Right lobe of liver (tissue), 6 donors: Measurements from ENCODE around the gene NUCB1. TPM values are rescaled to one million over a fixed set of nuclear protein-coding genes. Genes with fewer than 3 reads are reported as not detected.
"Not testable (repeated sequence)": the region's sequence is repeated elsewhere in the genome, so short reads cannot be mapped to it uniquely, and the experiment has no call there.

Experiments
- ATAC-seq, 4 donors: fragments of 200-7000 bp; cut with Tn5 transposase; one replicate each; pipeline ENCODE4 v1.9.1; 2020; ENCODE audit warnings: mild to moderate bottlenecking in 4 of 4, moderate library complexity in 4 of 4
- DNase-seq, 3 donors: peaks; one replicate each; pipeline ENCODE4 v3.0.0-alpha.2; 2020
- H3K27ac ChIP-seq, 3 donors: fragments of 200-600 bp; one replicate each; pipeline ENCODE4 v1.8.0; 2022
- H3K27me3 ChIP-seq, 2 donors: fragments of 200-600 bp; one replicate each; pipeline ENCODE4 v1.8.0; 2022
- H3K36me3 ChIP-seq, 4 donors: fragments of 200-600 bp; sonication (generic) in 1 of 4; one replicate each; pipeline versions ENCODE4 v1.5.1 to v1.8.0; 2017 to 2022; ENCODE audit warnings: control low read depth in 1 of 4
- H3K4me1 ChIP-seq, 4 donors: fragments of 200-600 bp; sonication (generic) in 1 of 4; one replicate each; pipeline versions ENCODE4 v1.5.1 to v1.8.0; 2017 to 2022; ENCODE audit warnings: control low read depth in 1 of 4
- H3K4me3 ChIP-seq, 3 donors: fragments of 200-600 bp; one replicate each; pipeline ENCODE4 v1.8.0; 2022
- H3K9me3 ChIP-seq, 4 donors: fragments of 200-600 bp; sonication (generic) in 1 of 4; one replicate each; pipeline versions ENCODE4 v1.5.1 to v1.8.0; 2017 to 2022; ENCODE audit warnings: control low read depth in 1 of 4
- POLR2A ChIP-seq: fragments of 450-650 bp; IDR thresholded peaks from one replicate; pipeline ENCODE4 v1.6.1; 2017; ENCODE audit warnings: antibody characterized with exemption, mild to moderate bottlenecking
- WGBS: methylation state at CpG from one replicate; pipeline ENCODE4 v1.1.6; 2018; ENCODE audit warnings: low coverage, low lambda C conversion rate; ENCODE audit not compliant: insufficient coverage; ENCODE audit errors: missing lambda C conversion rate; 5-methylcytosine and 5-hydroxymethylcytosine counted together
- intact Hi-C, 2 donors: fragments of 100-400 bp; cut with DNase I; formaldehyde crosslinking; loops; one replicate each; pipeline versions ENCODE4 v1.11.2 to v1.14.1; 2022
- total RNA-seq, 6 experiments: library from RNA; depleted of rRNA in 2 of 6; stranded (reverse); fragments of >200 nt in 2 of 6; fragmentation: NEBNext Ultra II Directional in 3 of 6; extraction: Animal tissue kit (Norgen Biotek cat#: 25700) in 3 of 6; gene quantifications; one replicate each; pipeline versions ENCODE4 v1.1.0 to v1.2.4, GENCODE V29; 2016 to 2023
- TF ChIP-seq, protein P1 (sequence below), 4 donors: fragments of 200-600 bp in 3 of 4; fragments of 450-650 bp in 1 of 4; IDR thresholded peaks; one replicate each; pipeline versions ENCODE4 v1.5.1 to v1.8.0; 2016 to 2022; ENCODE audit warnings: antibody characterized with exemption in 4 of 4, mild to moderate bottlenecking in 2 of 4
- donor health status: DM: no; HTN: yes; CAD: no.
- donor health status: DM: no; HTN: no; CAD: no.
- donor health status: DM: no; HTN: no; CAD: no.
- donor health status: DM: no; HTN: yes; CAD: no.
- donor health status: DM: no; HTN: yes; CAD: no.

The NUCB1 gene
- total RNA-seq, 6 experiments from 2014 or later, result 306 to 376 (median 349) TPM

DNA sequence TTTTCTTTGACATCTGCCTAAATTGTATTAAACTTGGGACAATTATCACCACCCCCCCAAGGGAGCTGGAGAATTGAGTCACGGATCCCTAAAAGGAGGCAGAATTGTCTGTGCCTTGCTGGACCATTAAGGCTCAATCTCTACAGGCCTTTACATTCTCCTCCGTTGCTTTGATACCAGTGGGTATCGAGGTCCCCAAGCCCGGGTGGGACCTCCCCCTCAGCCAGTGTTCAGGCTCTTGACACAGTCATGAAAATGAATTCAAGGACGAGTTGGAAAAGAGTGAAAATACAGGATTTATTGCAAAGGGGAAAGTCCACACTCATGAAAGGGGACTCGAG lies 22.3 kb upstream of the NUCB1 start:
- H3K27ac ChIP-seq, result peak overlapping the region in 1 of 3 donors; percentile 22
- peaks cover 0 to 25% (median 8%) of the 10 kb centered on the region in 4 donors for H3K4me1 ChIP-seq
- intact Hi-C loops, result no loop called here
- no peaks in the 10 kb centered on the region for H3K9me3 ChIP-seq
- WGBS, result 90% methylated on average over 6 of the region's 6 CpGs
- H3K27me3 ChIP-seq, result no peaks in the 10 kb centered on the region
- TF ChIP-seq, protein P1, sequence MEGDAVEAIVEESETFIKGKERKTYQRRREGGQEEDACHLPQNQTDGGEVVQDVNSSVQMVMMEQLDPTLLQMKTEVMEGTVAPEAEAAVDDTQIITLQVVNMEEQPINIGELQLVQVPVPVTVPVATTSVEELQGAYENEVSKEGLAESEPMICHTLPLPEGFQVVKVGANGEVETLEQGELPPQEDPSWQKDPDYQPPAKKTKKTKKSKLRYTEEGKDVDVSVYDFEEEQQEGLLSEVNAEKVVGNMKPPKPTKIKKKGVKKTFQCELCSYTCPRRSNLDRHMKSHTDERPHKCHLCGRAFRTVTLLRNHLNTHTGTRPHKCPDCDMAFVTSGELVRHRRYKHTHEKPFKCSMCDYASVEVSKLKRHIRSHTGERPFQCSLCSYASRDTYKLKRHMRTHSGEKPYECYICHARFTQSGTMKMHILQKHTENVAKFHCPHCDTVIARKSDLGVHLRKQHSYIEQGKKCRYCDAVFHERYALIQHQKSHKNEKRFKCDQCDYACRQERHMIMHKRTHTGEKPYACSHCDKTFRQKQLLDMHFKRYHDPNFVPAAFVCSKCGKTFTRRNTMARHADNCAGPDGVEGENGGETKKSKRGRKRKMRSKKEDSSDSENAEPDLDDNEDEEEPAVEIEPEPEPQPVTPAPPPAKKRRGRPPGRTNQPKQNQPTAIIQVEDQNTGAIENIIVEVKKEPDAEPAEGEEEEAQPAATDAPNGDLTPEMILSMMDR (IDR thresholded peaks at IDR 0.05), result no peak
- TF ChIP-seq POLR2A, result no peak
- ATAC-seq, result no peak
- H3K4me3 ChIP-seq, result no peak overlapping the region
- DNase-seq, result no peak
- peaks cover 0 to 28% (median 6%) of the 10 kb centered on the region in 4 donors for H3K36me3 ChIP-seq

DNA sequence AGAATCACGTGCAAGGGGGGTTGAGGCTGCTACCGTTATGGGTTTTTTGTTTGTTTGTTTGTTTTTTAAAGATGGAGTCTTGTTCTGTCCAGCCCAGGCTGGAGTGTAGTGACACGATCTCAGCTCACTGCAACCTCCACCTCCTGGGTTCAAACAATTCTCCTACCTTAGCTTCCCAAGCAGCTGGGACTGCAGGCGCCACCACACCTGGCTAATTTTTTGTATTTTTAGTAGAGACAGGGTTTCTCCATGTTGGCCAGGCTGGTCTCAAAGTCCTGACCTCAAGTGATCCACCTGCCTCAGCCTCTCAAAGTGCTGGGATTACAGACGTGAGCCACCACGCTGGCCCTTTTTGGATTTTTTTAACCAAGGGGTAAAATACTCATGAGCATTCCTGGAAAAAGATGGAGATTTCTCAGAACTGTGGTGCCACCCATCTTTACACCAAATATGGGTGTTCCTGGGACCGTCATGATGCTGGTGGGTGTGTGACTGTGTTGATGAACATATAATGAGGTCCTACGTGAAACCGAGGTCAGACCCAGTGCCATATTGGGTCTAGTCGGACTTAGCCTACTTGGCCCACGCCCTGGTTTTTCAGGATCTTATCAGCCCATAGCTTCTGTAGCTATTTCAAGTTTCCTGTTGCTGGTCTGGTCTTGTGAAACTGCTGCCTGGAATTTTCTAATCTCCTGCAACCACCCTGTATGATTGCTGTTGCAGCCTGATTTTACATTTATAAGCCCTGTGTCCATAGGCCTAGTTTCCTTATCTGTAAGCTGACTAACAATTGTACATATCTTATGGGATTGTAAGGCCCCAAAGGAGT lies 21.7 kb upstream of the NUCB1 start:
- DNase-seq, result no peak
- Histone ChIP-seq H3K27me3 (no peaks in the 10 kb centered on the region), H3K4me1 (peaks cover 0 to 21% (median 6%) of the 10 kb centered on the region in 4 donors), H3K27ac (peak overlapping the region in 2 of 3 donors; percentile 22 to 37), H3K9me3 (no peaks in the 10 kb centered on the region), H3K4me3 (no peak overlapping the region), H3K36me3 (peaks cover 0 to 27% (median 6%) of the 10 kb centered on the region in 4 donors)
- peak; percentile 9 to 19 (median 12) for ATAC-seq
- TF ChIP-seq, protein P1 (IDR thresholded peaks at IDR 0.05), result no peak
- no peak for TF ChIP-seq POLR2A
- 72% methylated on average over 6 of the region's 11 CpGs for WGBS
- intact Hi-C loops, result no loop called here

DNA sequence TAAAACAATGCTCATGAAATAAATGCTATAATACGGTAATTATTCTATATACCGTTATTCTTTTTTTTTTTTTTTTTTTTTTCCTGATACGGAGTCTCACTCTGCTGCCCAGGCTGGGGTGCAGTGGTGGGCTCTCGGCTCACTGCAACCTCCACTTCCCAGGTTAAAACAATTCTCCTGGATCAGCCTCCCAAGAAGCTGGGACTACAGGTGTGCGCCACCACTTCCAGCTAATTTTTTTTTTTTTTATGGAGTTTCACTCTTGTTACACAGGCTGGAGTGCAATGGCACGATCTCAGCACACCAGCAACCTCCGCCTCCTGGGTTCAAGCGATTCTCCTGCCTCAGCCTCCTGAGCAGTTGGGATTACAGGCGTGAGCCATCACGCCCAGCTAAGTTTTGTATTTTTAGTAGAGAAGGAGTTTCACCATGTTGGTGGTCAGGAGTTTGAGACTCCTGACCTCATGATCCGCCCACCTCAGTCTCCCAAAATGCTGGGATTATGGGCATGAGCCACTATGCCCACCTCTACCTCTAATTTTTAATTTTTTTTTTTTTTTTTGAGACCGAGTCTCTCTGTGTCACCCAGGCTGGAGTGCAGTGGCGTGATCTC lies 21.0 kb upstream of the NUCB1 start:
- intact Hi-C loops, result no loop called here
- ATAC-seq (no peak), DNase-seq (no peak)
- H3K4me1 ChIP-seq, result peaks cover 0 to 14% (median 6%) of the 10 kb centered on the region in 4 donors
- no peaks in the 10 kb centered on the region for H3K27me3 ChIP-seq
- WGBS, result 88% methylated on average over 11 of the region's 13 CpGs
- H3K27ac ChIP-seq, result peak overlapping the region in 1 of 3 donors; percentile 37
- TF ChIP-seq, protein P1 (IDR thresholded peaks at IDR 0.05), result no peak
- no peak for TF ChIP-seq POLR2A
- H3K9me3 ChIP-seq, result no peaks in the 10 kb centered on the region
- peaks cover 0 to 20% (median 6%) of the 10 kb centered on the region in 4 donors for H3K36me3 ChIP-seq
- no peak overlapping the region for H3K4me3 ChIP-seq

DNA sequence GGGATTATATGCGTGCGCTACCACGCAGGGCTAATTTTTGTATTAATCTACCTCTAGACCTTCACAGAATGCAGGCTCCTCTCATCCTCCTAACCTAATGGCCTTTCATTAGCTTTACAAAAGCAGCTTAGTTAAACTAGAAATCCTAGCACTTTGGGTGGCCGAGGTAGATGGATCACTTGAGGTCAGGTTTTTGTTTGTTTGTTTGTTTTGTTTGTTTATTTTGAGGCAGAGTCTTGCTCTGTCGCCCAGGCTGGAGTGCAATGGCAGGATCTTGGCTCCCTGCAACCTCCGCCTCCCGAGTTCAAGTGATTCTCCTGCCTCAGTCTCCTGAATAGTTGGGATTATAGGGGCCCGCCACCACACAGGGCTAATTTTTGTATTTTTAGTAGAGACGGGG lies 20.4 kb upstream of the NUCB1 start:
- intact Hi-C loops, H3K27ac ChIP-seq, H3K4me3 ChIP-seq, H3K9me3 ChIP-seq, H3K4me1 ChIP-seq, H3K27me3 ChIP-seq, DNase-seq, ATAC-seq: not testable (repeated sequence)
- peaks cover 0 to 16% (median 4%) of the 10 kb centered on the region in 4 donors for H3K36me3 ChIP-seq
- 86% methylated on average over 9 of the region's 9 CpGs for WGBS
